A673 (cell line): ENCODE results near the gene GPR183. TPM values are rescaled to one million over a fixed set of nuclear protein-coding genes. Genes with fewer than 3 reads are reported as not detected.

Experiments used
- BruUV-seq: library from RNA; stranded (reverse); fragments of 400-500 nt; replicated peaks from 2 replicates; lab custom pipeline; 2021; lab: Mats Ljungman, UMichigan
- CTCF ChIA-PET: fragments of 300-600 bp; sonication (Branson Sonifier 250); formaldehyde crosslinking; loops from one replicate; lab custom pipeline; 2022; ENCODE audit warnings: antibody characterized with exemption; lab: Charles Lee
- POLR2A ChIA-PET: fragments of 300-600 bp; sonication (Branson Sonifier 250); formaldehyde crosslinking; loops from one replicate; lab custom pipeline; 2022; ENCODE audit warnings: antibody characterized with exemption; ENCODE audit not compliant: low non-redundant PET; lab: Charles Lee
- DNase-seq: peaks from one replicate; pipeline ENCODE4 v3.0.0-alpha.2; 2015; ENCODE audit warnings: low spot score
- H3K27ac ChIP-seq: fragments of 200-600 bp; sonication (generic); 2 replicates; pipeline ENCODE4 v1.5.1; 2016; ENCODE audit warnings: mixed run types, low read depth, mild to moderate bottlenecking, mixed read lengths, antibody characterized with exemption, low read length; ENCODE audit not compliant: poor library complexity, severe bottlenecking
- H3K27me3 ChIP-seq: fragments of 200-600 bp; sonication (generic); replicated peaks from 2 replicates; pipeline ENCODE4 v1.6.1; 2017; ENCODE audit warnings: mixed run types, low read depth, mild to moderate bottlenecking, mixed read lengths, antibody characterized with exemption, low read length; ENCODE audit not compliant: insufficient read depth, poor library complexity
- H3K36me3 ChIP-seq: fragments of 200-600 bp; sonication (generic); 2 replicates; pipeline ENCODE4 v1.6.1; 2016; ENCODE audit warnings: mixed run types, mild to moderate bottlenecking, mixed read lengths, antibody characterized with exemption, low read length; ENCODE audit not compliant: insufficient read depth, poor library complexity, severe bottlenecking
- H3K4me1 ChIP-seq: fragments of 200-600 bp; sonication (generic); 2 replicates; pipeline ENCODE4 v1.6.1; 2017; ENCODE audit warnings: mixed run types, mild to moderate bottlenecking, mixed read lengths, antibody characterized with exemption, low read length; ENCODE audit not compliant: insufficient read depth, poor library complexity, severe bottlenecking
- H3K4me3 ChIP-seq: fragments of 200-600 bp; sonication (generic); 2 replicates; pipeline ENCODE4 v1.5.1; 2016; ENCODE audit warnings: low read depth, mixed run types, mild to moderate bottlenecking, mixed read lengths, low read length; ENCODE audit not compliant: poor library complexity, severe bottlenecking
- H3K9me3 ChIP-seq: fragments of 200-600 bp; sonication (generic); 2 replicates; pipeline ENCODE4 v1.6.1; 2016; ENCODE audit warnings: mixed run types, low read depth, mild to moderate bottlenecking, mixed read lengths, antibody characterized with exemption, low read length; ENCODE audit not compliant: poor library complexity, severe bottlenecking
- EZH2 ChIP-seq: fragments of 200-600 bp; sonication (generic); IDR thresholded peaks from 2 replicates; pipeline ENCODE4 v1.6.1; 2017; ENCODE audit warnings: borderline replicate concordance, low read depth, mild to moderate bottlenecking, mixed read lengths, antibody characterized with exemption, low read length; ENCODE audit not compliant: poor library complexity, severe bottlenecking
- intact Hi-C: fragments of 100-400 bp; cut with micrococcal nuclease; formaldehyde crosslinking; loops from one replicate; pipeline ENCODE4 v1.10.0; 2022; ENCODE audit not compliant: unreplicated experiment
- total RNA-seq: library from RNA; stranded (reverse); gene quantifications from 2 replicates; pipeline ENCODE4 v1.2.3, GENCODE V29; 2021
- TF ChIP-seq, protein P1 (sequence below): fragments of 300-800, 200-600 bp; sonication (generic); conservative IDR thresholded peaks from 2 replicates; pipeline ENCODE4 v1.5.1; 2017; ENCODE audit warnings: low read depth, mild to moderate bottlenecking, antibody characterized with exemption, low read length, moderate library complexity, mixed read lengths

GPR183 gene
- total RNA-seq, 1 experiment from 2014 or later, result not detected

- CTCF ChIA-PET, result no interaction called here
- POLR2A ChIA-PET, result no interaction called here
- no peak for TF ChIP-seq EZH2
- TF ChIP-seq, protein P1, sequence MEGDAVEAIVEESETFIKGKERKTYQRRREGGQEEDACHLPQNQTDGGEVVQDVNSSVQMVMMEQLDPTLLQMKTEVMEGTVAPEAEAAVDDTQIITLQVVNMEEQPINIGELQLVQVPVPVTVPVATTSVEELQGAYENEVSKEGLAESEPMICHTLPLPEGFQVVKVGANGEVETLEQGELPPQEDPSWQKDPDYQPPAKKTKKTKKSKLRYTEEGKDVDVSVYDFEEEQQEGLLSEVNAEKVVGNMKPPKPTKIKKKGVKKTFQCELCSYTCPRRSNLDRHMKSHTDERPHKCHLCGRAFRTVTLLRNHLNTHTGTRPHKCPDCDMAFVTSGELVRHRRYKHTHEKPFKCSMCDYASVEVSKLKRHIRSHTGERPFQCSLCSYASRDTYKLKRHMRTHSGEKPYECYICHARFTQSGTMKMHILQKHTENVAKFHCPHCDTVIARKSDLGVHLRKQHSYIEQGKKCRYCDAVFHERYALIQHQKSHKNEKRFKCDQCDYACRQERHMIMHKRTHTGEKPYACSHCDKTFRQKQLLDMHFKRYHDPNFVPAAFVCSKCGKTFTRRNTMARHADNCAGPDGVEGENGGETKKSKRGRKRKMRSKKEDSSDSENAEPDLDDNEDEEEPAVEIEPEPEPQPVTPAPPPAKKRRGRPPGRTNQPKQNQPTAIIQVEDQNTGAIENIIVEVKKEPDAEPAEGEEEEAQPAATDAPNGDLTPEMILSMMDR, result no peak
- no peak overlapping the region for H3K27ac ChIP-seq
- no peaks in the 10 kb centered on the region for H3K36me3 ChIP-seq
- no peak overlapping the region for H3K4me3 ChIP-seq
- no peaks in the 10 kb centered on the region for H3K9me3 ChIP-seq
- no peaks in the 10 kb centered on the region for H3K4me1 ChIP-seq
- no peak for DNase-seq
- BruUV-seq, result no TSS peak
- no peaks in the 10 kb centered on the region for H3K27me3 ChIP-seq
- intact Hi-C loops, result no loop called here
These were observed 6.0 kb downstream of the GPR183 start for GRCh38 chr13:99301056-99301838.

DNA sequence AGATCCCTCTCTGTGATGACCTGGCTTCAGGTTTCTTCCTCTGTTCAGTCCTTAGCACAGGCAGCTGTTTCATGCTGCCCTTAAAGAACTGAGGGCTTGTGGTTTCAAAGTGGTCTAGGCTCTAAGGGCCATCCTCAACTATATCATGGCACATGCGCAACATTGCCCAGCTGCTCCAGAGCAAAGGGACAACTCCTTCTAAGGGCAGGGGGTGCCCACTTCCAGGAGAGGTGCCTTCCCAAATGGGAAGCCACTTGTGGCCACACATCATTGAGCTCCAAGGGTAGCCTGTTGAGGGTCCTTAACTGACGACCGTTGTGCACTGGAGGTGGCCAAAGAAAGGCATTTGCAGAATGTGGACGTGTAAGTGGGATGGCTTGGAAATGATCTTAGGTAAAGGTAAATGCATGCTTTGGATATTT, 7.3 kb downstream of the GPR183 start:
- DNase-seq, result no peak
- Histone ChIP-seq H3K27ac (no peak overlapping the region), H3K27me3 (no peaks in the 10 kb centered on the region), H3K4me3 (no peak overlapping the region), H3K36me3 (no peaks in the 10 kb centered on the region), H3K9me3 (no peaks in the 10 kb centered on the region), H3K4me1 (no peaks in the 10 kb centered on the region)
- TF ChIP-seq EZH2, result no peak
- TF ChIP-seq, protein P1, result no peak
- intact Hi-C loops, result no loop called here
- ChIA-PET CTCF (no interaction called here), POLR2A (interaction anchor here (0.6 kb wide), 1 partner anchor 809 kb away, joined by 3 read pairs; no protein-coding TSS in a partner anchor)
- BruUV-seq, result no TSS peak

DNA sequence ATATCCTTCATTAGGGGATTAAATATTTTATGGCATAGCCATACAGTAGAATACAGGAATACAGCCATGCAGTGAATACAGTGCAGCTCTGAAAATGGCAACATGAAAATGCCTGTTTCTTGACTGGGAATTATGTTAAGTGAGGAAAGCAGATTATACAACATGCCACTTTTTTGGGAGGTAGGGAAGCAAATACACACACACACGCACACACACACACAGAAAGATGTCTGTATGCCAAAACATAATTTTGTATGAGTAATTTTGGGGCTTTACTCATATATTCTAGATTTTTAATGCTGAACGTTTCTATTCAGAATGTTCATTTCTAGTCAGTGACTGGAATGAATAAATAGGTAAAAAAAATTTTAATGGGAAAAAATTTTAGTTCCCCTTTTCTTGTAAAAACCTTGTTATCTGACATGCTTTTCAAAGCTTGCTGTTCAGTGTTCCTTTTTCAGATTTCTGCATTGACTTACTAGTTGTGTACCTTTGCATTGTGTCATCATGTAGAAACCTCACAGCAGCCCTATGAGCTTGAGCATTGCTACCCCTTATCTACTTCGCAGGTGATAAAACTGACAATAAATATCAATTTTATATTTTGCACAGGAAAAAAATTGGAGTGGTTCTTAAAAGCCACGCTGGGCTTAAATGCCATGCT, 7.8 kb downstream of the GPR183 start:
- BruUV-seq, result no TSS peak
- POLR2A ChIA-PET, result no interaction called here
- CTCF ChIA-PET, result no interaction called here
- Histone ChIP-seq H3K27ac (no peak overlapping the region), H3K27me3 (no peaks in the 10 kb centered on the region), H3K4me3 (no peak overlapping the region), H3K4me1 (no peaks in the 10 kb centered on the region), H3K36me3 (no peaks in the 10 kb centered on the region), H3K9me3 (no peaks in the 10 kb centered on the region)
- intact Hi-C loops, result no loop called here
- no peak for DNase-seq
- TF ChIP-seq, protein P1, result no peak
- TF ChIP-seq EZH2, result no peak
